GM12878 (cell line): ENCODE measurements around the gene DEPDC1. TPM values are rescaled to one million over a fixed set of nuclear protein-coding genes. Genes with fewer than 3 reads are reported as not detected.

Source experiments
- ATAC-seq: fragments of 200-7000 bp; cut with Tn5 transposase; 3 replicates; pipeline ENCODE4 v1.9.1; 2020; ENCODE audit warnings: mild to moderate bottlenecking, moderate library complexity
- BruUV-seq: library from RNA; stranded (reverse); fragments of 400-500 nt; replicated peaks from 2 replicates; lab custom pipeline; 2021; lab: Mats Ljungman, UMichigan
- CTCF ChIA-PET: fragments of 300-600 bp; sonication (Branson Sonifier 250); formaldehyde crosslinking; extraction: SDS; loops from one replicate; lab custom pipeline; 2021; ENCODE audit warnings: inconsistent platforms; lab: Yijun Ruan, JAX
- POLR2A ChIA-PET: fragments of 350-600 bp; formaldehyde crosslinking; extraction: SDS; loops from one replicate; lab custom pipeline; 2021; ENCODE audit warnings: inconsistent platforms; lab: Charles Lee
- RAD21 ChIA-PET: fragments of 300-600 bp; sonication (Branson Sonifier 250); formaldehyde crosslinking; loops from one replicate; lab custom pipeline; 2023; ENCODE audit warnings: antibody characterized with exemption; ENCODE audit not compliant: unreplicated experiment; lab: Charles Lee
- SMC1A ChIA-PET: fragments of 300-600 bp; sonication (Branson Sonifier 250); formaldehyde crosslinking; loops from one replicate; lab custom pipeline; 2023; ENCODE audit not compliant: unreplicated experiment, uncharacterized antibody; lab: Charles Lee
- DNase-seq: peaks from one replicate; pipeline ENCODE4 v3.0.0-alpha.2; 2011; ENCODE audit warnings: low read depth, low spot score
- FAIRE-seq: peaks from 3 replicates; lab custom pipeline; 2011; peaks lifted over from hg19 to GRCh38; lab: Jason Lieb, UNC
- H2AFZ ChIP-seq: 2 replicates; pipeline ENCODE4 v1.6.0; 2011; ENCODE audit warnings: low read depth, low read length, control low read depth; ENCODE audit not compliant: control insufficient read depth
- H3K27ac ChIP-seq: 2 replicates; pipeline ENCODE4 v1.5.1; 2011; ENCODE audit warnings: control low read depth; ENCODE audit not compliant: control insufficient read depth, insufficient read depth
- H3K27me3 ChIP-seq, 2 experiments: replicated peaks in 1 of 2; 2 replicates each; pipeline versions ENCODE4 v1.6.0 to v1.6.1; 2011; ENCODE audit warnings: low read length in 1 of 2; ENCODE audit not compliant: control insufficient read depth in 2 of 2, insufficient read depth in 2 of 2
- H3K36me3 ChIP-seq, 2 experiments: 2 replicates each; pipeline ENCODE4 v1.5.1; 2011; ENCODE audit warnings: low read length in 1 of 2; ENCODE audit not compliant: control insufficient read depth in 2 of 2, insufficient read depth in 2 of 2
- H3K4me1 ChIP-seq: 2 replicates; pipeline ENCODE4 v1.6.1; 2011; ENCODE audit warnings: mild to moderate bottlenecking, low read length, moderate library complexity, mixed read lengths; ENCODE audit not compliant: control insufficient read depth, insufficient read depth
- H3K4me2 ChIP-seq: 2 replicates; pipeline ENCODE4 v1.6.0; 2011; ENCODE audit warnings: control low read depth; ENCODE audit not compliant: control insufficient read depth, insufficient read depth
- H3K4me3 ChIP-seq: fragments of 200-600 bp; sonication (generic); 2 replicates; pipeline ENCODE4 v1.5.1; 2016
- H3K79me2 ChIP-seq: 2 replicates; pipeline ENCODE4 v1.6.0; 2011; ENCODE audit warnings: low read length; ENCODE audit not compliant: control insufficient read depth, insufficient read depth
- H3K9ac ChIP-seq: 2 replicates; pipeline ENCODE4 v1.8.0; 2011; ENCODE audit warnings: low read length, control low read depth, mixed read lengths; ENCODE audit not compliant: control insufficient read depth, insufficient read depth
- H3K9me3 ChIP-seq: replicated peaks from 3 replicates; pipeline ENCODE4 v1.5.1; 2011; ENCODE audit warnings: mild to moderate bottlenecking, low read length; ENCODE audit not compliant: control insufficient read depth, insufficient read depth
- H4K20me1 ChIP-seq: 2 replicates; pipeline ENCODE4 v1.6.0; 2011; ENCODE audit not compliant: control insufficient read depth, insufficient read depth
- ATF2 ChIP-seq: IDR thresholded peaks from 2 replicates; pipeline ENCODE4 v1.6.1; 2012; ENCODE audit warnings: low read length, inconsistent platforms
- EED ChIP-seq: sonication (generic); IDR thresholded peaks from 2 replicates; pipeline ENCODE4 v1.6.1; 2016; ENCODE audit warnings: antibody characterized with exemption, low read depth
- GABPA ChIP-seq: IDR thresholded peaks from 2 replicates; pipeline ENCODE4 v1.6.1; 2014; ENCODE audit warnings: antibody characterized with exemption, low read depth, mild to moderate bottlenecking, inconsistent platforms
- HDAC6 ChIP-seq: fragments of 200-600 bp; sonication (generic); IDR thresholded peaks from one replicate; pipeline ENCODE4 v1.8.0; 2017; ENCODE audit warnings: antibody characterized with exemption; ENCODE audit not compliant: unreplicated experiment
- NBN ChIP-seq: fragments of 450-650 bp; IDR thresholded peaks from 2 replicates; pipeline ENCODE4 v1.6.1; 2016
- RAD21 ChIP-seq: IDR thresholded peaks from 2 replicates; pipeline ENCODE4 v1.6.1; 2011; ENCODE audit warnings: mild to moderate bottlenecking, low read depth, low read length, moderate library complexity; ENCODE audit not compliant: insufficient read depth
- SIX5 ChIP-seq: IDR thresholded peaks from 2 replicates; pipeline ENCODE4 v1.6.1; 2011; ENCODE audit warnings: mild to moderate bottlenecking, low read depth, low read length, moderate library complexity; ENCODE audit not compliant: severe bottlenecking
- TAF1 ChIP-seq: IDR thresholded peaks from 2 replicates; pipeline ENCODE4 v1.6.1; 2011; ENCODE audit warnings: mild to moderate bottlenecking, low read depth, low read length, borderline replicate concordance
- YBX1 ChIP-seq: fragments of 450-650 bp; IDR thresholded peaks from 2 replicates; pipeline ENCODE4 v1.6.1; 2016; ENCODE audit warnings: antibody characterized with exemption
- YY1 ChIP-seq: IDR thresholded peaks from 2 replicates; pipeline ENCODE4 v1.6.1; 2011; ENCODE audit warnings: low read depth, mild to moderate bottlenecking, low read length
- ZNF24 ChIP-seq: fragments of 450-650 bp; IDR thresholded peaks from 2 replicates; pipeline ENCODE4 v1.6.1; 2017; ENCODE audit warnings: antibody characterized with exemption, mild to moderate bottlenecking
- WGBS: methylation state at CpG from one replicate; pipeline ENCODE4 v1.1.6; 2016; ENCODE audit warnings: low lambda C conversion rate; ENCODE audit not compliant: insufficient replicate concordance, insufficient coverage; ENCODE audit errors: missing lambda C conversion rate; 5-methylcytosine and 5-hydroxymethylcytosine counted together
- in situ Hi-C: fragments of 300-500 bp; cut with MboI; formaldehyde crosslinking; loops from 9 replicates; pipeline ENCODE4 v1.14.3; 2018; ENCODE audit warnings: mixed read lengths
- intact Hi-C: fragments of 100-400 bp; cut with micrococcal nuclease; formaldehyde crosslinking; loops from one replicate; pipeline ENCODE4 v1.14.2; 2022; ENCODE audit not compliant: unreplicated experiment
- polyA plus RNA-seq, 11 experiments: library from polyadenylated mRNA; depleted of rRNA in 4 of 11; unstranded in 6 of 11; stranded (reverse) in 5 of 11; fragments of >200 nt; fragmentation: Nextera tagmentation in 4 of 11; fragmentation: Illumina TruSeq in 1 of 11; extraction: Ambion mirVana in 4 of 11; extraction: Trizol in 1 of 11; gene quantifications; 1 replicate in 1 of 11; 2 replicates in 10 of 11; pipeline versions ENCODE4 v1.2.1 to v1.2.3, GENCODE V29; 2011 to 2016; ENCODE audit warnings: inconsistent platforms in 2 of 11, missing spikeins in 2 of 11, low read depth in 1 of 11
- total RNA-seq, 4 experiments: library from RNA; depleted of rRNA in 3 of 4; stranded (reverse); fragments of >200 nt in 3 of 4; fragmentation: Illumina TruSeq in 1 of 4; extraction: Trizol in 1 of 4; gene quantifications; 2 replicates each; pipeline versions ENCODE4 v1.2.1 to v1.2.3, GENCODE V29; 2013 to 2021

Gene DEPDC1
- total and polyA plus RNA-seq, 10 of the 15 experiments (the other 5 are each of a cell fraction or from before 2014, with no cell fraction given) = 6.9 to 36.5 (median 17.6) TPM

DNA sequence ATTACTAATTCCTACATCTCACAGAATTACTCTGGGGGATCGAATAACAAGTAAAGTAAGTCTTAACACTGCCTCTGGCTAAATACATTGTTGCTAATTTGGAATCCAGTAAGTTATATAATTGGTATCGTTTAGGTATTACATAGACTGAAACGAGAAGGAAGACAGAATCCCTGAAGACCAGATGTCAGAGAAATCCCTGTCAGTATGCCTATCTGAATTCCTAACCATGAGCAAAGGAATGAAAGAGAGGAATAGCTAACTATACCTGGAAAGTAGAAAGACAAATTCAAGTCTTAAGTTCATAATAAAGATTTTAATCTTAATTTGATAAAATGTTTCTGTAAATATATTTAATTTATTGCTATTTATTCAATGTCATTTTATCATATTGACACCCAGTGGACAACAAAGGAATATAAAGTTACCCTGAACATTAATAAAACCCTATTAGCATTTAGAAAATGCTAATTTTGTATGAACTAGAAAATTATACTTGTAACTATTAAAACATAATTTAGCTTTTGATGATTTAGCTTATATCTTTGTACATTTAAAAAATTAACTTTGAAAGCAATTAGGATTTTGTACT, 11.4 kb downstream of the DEPDC1 start:
- 82% methylated on average over 3 of the region's 3 CpGs for WGBS
- FAIRE-seq (no peak), DNase-seq (no peak), ATAC-seq (no peak)
- no peak overlapping the region for H3K4me2 ChIP-seq
- peaks cover 3% of the 10 kb centered on the region for H3K79me2 ChIP-seq
- no TSS peak for BruUV-seq
- intact Hi-C loops = no loop called here
- H3K36me3 ChIP-seq = peaks cover 0 to 6% of the 10 kb centered on the region in 2 experiments; a peak in 2 of 4 replicates
- no peak overlapping the region for H3K9ac ChIP-seq
- H3K9me3 ChIP-seq = no peaks in the 10 kb centered on the region
- H3K4me3 ChIP-seq = no peak overlapping the region
- in situ Hi-C loops = no loop called here
- H2AFZ ChIP-seq = no peak overlapping the region
- no peaks in the 10 kb centered on the region for H3K4me1 ChIP-seq
- ChIA-PET CTCF (interaction anchor here (1.3 to 1.4 kb wide), 2 partner anchors 8 to 9 kb away, joined by 4 read pairs; no protein-coding TSS in a partner anchor), POLR2A (interaction anchor here (1.0 kb wide), 1 partner anchor 10 kb away, joined by 3 read pairs; no protein-coding TSS in a partner anchor), SMC1A (interaction anchor here (2.3 kb wide), 1 partner anchor 10 kb away, joined by 17 read pairs; no protein-coding TSS in a partner anchor), RAD21 (no interaction called here)
- no peaks in the 10 kb centered on the region for H4K20me1 ChIP-seq
- H3K27me3 ChIP-seq = no peaks in the 10 kb centered on the region
- TF ChIP-seq TAF1 (no peak), HDAC6 (no peak), GABPA (no peak), RAD21 (no peak), YY1 (no peak), ATF2 (no peak), YBX1 (no peak), NBN (no peak), ZNF24 (no peak), SIX5 (no peak), EED (no peak)
- no peak overlapping the region for H3K27ac ChIP-seq
